GM12878 (cell line): ENCODE measurements around the gene TBC1D30. TPM values are rescaled to one million over a fixed set of nuclear protein-coding genes. Genes with fewer than 3 reads are reported as not detected.

Experiments used
- ATAC-seq: fragments of 200-7000 bp; cut with Tn5 transposase; 3 replicates; pipeline ENCODE4 v1.9.1; 2020; ENCODE audit warnings: mild to moderate bottlenecking, moderate library complexity
- BruUV-seq: library from RNA; stranded (reverse); fragments of 400-500 nt; replicated peaks from 2 replicates; lab custom pipeline; 2021; lab: Mats Ljungman, UMichigan
- CTCF ChIA-PET: fragments of 300-600 bp; sonication (Branson Sonifier 250); formaldehyde crosslinking; extraction: SDS; loops from one replicate; lab custom pipeline; 2021; ENCODE audit warnings: inconsistent platforms; lab: Yijun Ruan, JAX
- POLR2A ChIA-PET: fragments of 350-600 bp; formaldehyde crosslinking; extraction: SDS; loops from one replicate; lab custom pipeline; 2021; ENCODE audit warnings: inconsistent platforms; lab: Charles Lee
- RAD21 ChIA-PET: fragments of 300-600 bp; sonication (Branson Sonifier 250); formaldehyde crosslinking; loops from one replicate; lab custom pipeline; 2023; ENCODE audit warnings: antibody characterized with exemption; ENCODE audit not compliant: unreplicated experiment; lab: Charles Lee
- SMC1A ChIA-PET: fragments of 300-600 bp; sonication (Branson Sonifier 250); formaldehyde crosslinking; loops from one replicate; lab custom pipeline; 2023; ENCODE audit not compliant: unreplicated experiment, uncharacterized antibody; lab: Charles Lee
- DNase-seq: peaks from one replicate; pipeline ENCODE4 v3.0.0-alpha.2; 2011; ENCODE audit warnings: low read depth, low spot score
- FAIRE-seq: peaks from 3 replicates; lab custom pipeline; 2011; peaks lifted over from hg19 to GRCh38; lab: Jason Lieb, UNC
- H2AFZ ChIP-seq: 2 replicates; pipeline ENCODE4 v1.6.0; 2011; ENCODE audit warnings: low read depth, low read length, control low read depth; ENCODE audit not compliant: control insufficient read depth
- H3K27ac ChIP-seq: 2 replicates; pipeline ENCODE4 v1.5.1; 2011; ENCODE audit warnings: control low read depth; ENCODE audit not compliant: control insufficient read depth, insufficient read depth
- H3K27me3 ChIP-seq, 2 experiments: replicated peaks in 1 of 2; 2 replicates each; pipeline versions ENCODE4 v1.6.0 to v1.6.1; 2011; ENCODE audit warnings: low read length in 1 of 2; ENCODE audit not compliant: control insufficient read depth in 2 of 2, insufficient read depth in 2 of 2
- H3K36me3 ChIP-seq, 2 experiments: 2 replicates each; pipeline ENCODE4 v1.5.1; 2011; ENCODE audit warnings: low read length in 1 of 2; ENCODE audit not compliant: control insufficient read depth in 2 of 2, insufficient read depth in 2 of 2
- H3K4me1 ChIP-seq: 2 replicates; pipeline ENCODE4 v1.6.1; 2011; ENCODE audit warnings: mild to moderate bottlenecking, low read length, moderate library complexity, mixed read lengths; ENCODE audit not compliant: control insufficient read depth, insufficient read depth
- H3K4me2 ChIP-seq: 2 replicates; pipeline ENCODE4 v1.6.0; 2011; ENCODE audit warnings: control low read depth; ENCODE audit not compliant: control insufficient read depth, insufficient read depth
- H3K4me3 ChIP-seq: fragments of 200-600 bp; sonication (generic); 2 replicates; pipeline ENCODE4 v1.5.1; 2016
- H3K79me2 ChIP-seq: 2 replicates; pipeline ENCODE4 v1.6.0; 2011; ENCODE audit warnings: low read length; ENCODE audit not compliant: control insufficient read depth, insufficient read depth
- H3K9ac ChIP-seq: 2 replicates; pipeline ENCODE4 v1.8.0; 2011; ENCODE audit warnings: low read length, control low read depth, mixed read lengths; ENCODE audit not compliant: control insufficient read depth, insufficient read depth
- H3K9me3 ChIP-seq: replicated peaks from 3 replicates; pipeline ENCODE4 v1.5.1; 2011; ENCODE audit warnings: mild to moderate bottlenecking, low read length; ENCODE audit not compliant: control insufficient read depth, insufficient read depth
- H4K20me1 ChIP-seq: 2 replicates; pipeline ENCODE4 v1.6.0; 2011; ENCODE audit not compliant: control insufficient read depth, insufficient read depth
- EP300 ChIP-seq, 2 experiments: fragments of 150-350 bp in 1 of 2; IDR thresholded peaks; 2 replicates each; pipeline ENCODE4 v1.6.1; 2011 to 2012; ENCODE audit warnings: low read depth in 2 of 2, low read length in 2 of 2, borderline replicate concordance in 1 of 2, improper control_type of control experiment in 1 of 2, inconsistent platforms in 1 of 2; ENCODE audit not compliant: control insufficient read depth in 1 of 2
- FOXK2 ChIP-seq: fragments of 450-650 bp; IDR thresholded peaks from 2 replicates; pipeline ENCODE4 v1.6.1; 2017; ENCODE audit warnings: mild to moderate bottlenecking, moderate library complexity
- MLLT1 ChIP-seq: fragments of 450-650 bp; IDR thresholded peaks from 2 replicates; pipeline ENCODE4 v1.6.1; 2016; ENCODE audit warnings: mild to moderate bottlenecking
- REST ChIP-seq: IDR thresholded peaks from 2 replicates; pipeline ENCODE4 v1.6.1; 2012; ENCODE audit warnings: mild to moderate bottlenecking, low read depth, low read length
- SMAD1 ChIP-seq: fragments of 450-650 bp; IDR thresholded peaks from 2 replicates; pipeline ENCODE4 v1.6.1; 2018; ENCODE audit warnings: mild to moderate bottlenecking, low read depth; ENCODE audit not compliant: partially characterized antibody
- in situ Hi-C: fragments of 300-500 bp; cut with MboI; formaldehyde crosslinking; loops from 9 replicates; pipeline ENCODE4 v1.14.3; 2018; ENCODE audit warnings: mixed read lengths
- intact Hi-C: fragments of 100-400 bp; cut with micrococcal nuclease; formaldehyde crosslinking; loops from one replicate; pipeline ENCODE4 v1.14.2; 2022; ENCODE audit not compliant: unreplicated experiment
- polyA plus RNA-seq, 11 experiments: library from polyadenylated mRNA; depleted of rRNA in 4 of 11; unstranded in 6 of 11; stranded (reverse) in 5 of 11; fragments of >200 nt; fragmentation: Nextera tagmentation in 4 of 11; fragmentation: Illumina TruSeq in 1 of 11; extraction: Ambion mirVana in 4 of 11; extraction: Trizol in 1 of 11; gene quantifications; 1 replicate in 1 of 11; 2 replicates in 10 of 11; pipeline versions ENCODE4 v1.2.1 to v1.2.3, GENCODE V29; 2011 to 2016; ENCODE audit warnings: inconsistent platforms in 2 of 11, missing spikeins in 2 of 11, low read depth in 1 of 11
- total RNA-seq, 4 experiments: library from RNA; depleted of rRNA in 3 of 4; stranded (reverse); fragments of >200 nt in 3 of 4; fragmentation: Illumina TruSeq in 1 of 4; extraction: Trizol in 1 of 4; gene quantifications; 2 replicates each; pipeline versions ENCODE4 v1.2.1 to v1.2.3, GENCODE V29; 2013 to 2021

TBC1D30 gene
- total and polyA plus RNA-seq, 10 of the 15 experiments (the other 5 are each of a cell fraction or from before 2014, with no cell fraction given) = 1.2 to 23.3 (median 11.1) TPM

GRCh38 chr12:64837427-64837826, 13.0 kb downstream of the TBC1D30 start (continued):
- TF ChIP-seq REST = no peak

- Histone ChIP-seq H3K4me2 (no peak overlapping the region), H3K4me3 (no peak overlapping the region)
- SMC1A ChIA-PET = interaction anchor here (1.1 to 2.8 kb wide), 5 partner anchors 9 to 329 kb away, joined by 3 to 13 read pairs (median 4); partner anchors contain the start of gene LEMD3
- BruUV-seq = no TSS peak
- in situ Hi-C loops = no loop called here
- no peak for ATAC-seq
- TF ChIP-seq FOXK2 = no peak
- TF ChIP-seq MLLT1 = no peak
- no peak for TF ChIP-seq SMAD1
- no peak for TF ChIP-seq EP300 (IDR thresholded peaks at IDR 0.05; ENCODE audit: borderline replicate concordance in 1 of 2, control insufficient read depth in 1 of 2, low read depth in 2 of 2, low read length in 2 of 2)
- TF ChIP-seq, all 136 proteins: peak for 0
- ChIA-PET CTCF (interaction anchor here (0.7 to 1.5 kb wide), 6 partner anchors 9 to 73 kb away, joined by 3 to 5 read pairs (median 4); no protein-coding TSS in a partner anchor), RAD21 (interaction anchor here (0.6 to 1.2 kb wide), 3 partner anchors 23 to 286 kb away, joined by 3 to 4 read pairs (median 4); no protein-coding TSS in a partner anchor), POLR2A (interaction anchor here (0.5 kb wide), 1 partner anchor 183 kb away, joined by 8 read pairs; no protein-coding TSS in a partner anchor)
- no peaks in the 10 kb centered on the region for H4K20me1 ChIP-seq
- H3K27ac ChIP-seq = no peak overlapping the region
- intact Hi-C loops = no loop called here
- H3K27me3 ChIP-seq = no peaks in the 10 kb centered on the region
- DNase-seq (no peak), FAIRE-seq (no peak)
- no peaks in the 10 kb centered on the region for H3K9me3 ChIP-seq
- no peaks in the 10 kb centered on the region for H3K4me1 ChIP-seq
- H3K36me3 ChIP-seq = peaks cover 0 to 15% of the 10 kb centered on the region in 2 experiments; a peak in 2 of 4 replicates
- H3K9ac ChIP-seq = no peak overlapping the region
- H3K79me2 ChIP-seq = no peaks in the 10 kb centered on the region
- H2AFZ ChIP-seq = no peak overlapping the region
Measured at GRCh38 chr12:64840119-64840518, 15.7 kb downstream of the TBC1D30 start.
